ENCODE results near the gene NR2C2AP. TPM values are rescaled to one million over a fixed set of nuclear protein-coding genes. Genes with fewer than 3 reads are reported as not detected.
A peak's percentile ranks its signal among the peaks of the same experiment; 100 is the strongest.

Gene NR2C2AP
- 16.6 and 17.5 TPM in 2 replicates for total RNA-seq
- polyA plus RNA-seq, result 11.9 and 13.4 TPM in 2 replicates
- polyA plus RNA-seq (2011; cell fraction: cytosol; rRNA removed), result 15.6 and 18.1 TPM in 2 replicates
- polyA plus RNA-seq (2011; cell fraction: nucleus; rRNA removed), result 11.0 and 12.6 TPM in 2 replicates
- 12.9 and 13.6 TPM in 2 replicates for polyA plus RNA-seq (2012)
- 6.9 and 8.3 TPM in 2 replicates for polyA minus RNA-seq
- polyA minus RNA-seq (2011; cell fraction: cytosol; rRNA and poly(A)+ RNA removed), result 8.1 TPM
- polyA minus RNA-seq (2011; cell fraction: nucleus; rRNA and poly(A)+ RNA removed), result 2.5 and 2.8 TPM in 2 replicates
- percentile 62 among the genes with signal in this experiment for Bru-seq, nascent RNA
- percentile 74 among the genes with signal in this experiment for BruChase-seq, experiment 1, labeled RNA remaining after a 6-hour chase
- BruChase-seq, experiment 2, labeled RNA remaining after a 2-hour chase, result percentile 74 among the genes with signal in this experiment
- long read RNA-seq, transcript NR2C2AP-201 (5 exons, 1,293 nt), result major isoform, 15 of 36 reads
- long read RNA-seq, transcript NR2C2AP-207 (4 exons, 899 nt), result minor isoform, 6 of 36 reads
- long read RNA-seq, partial matches to known transcripts, result 3 of 36 reads
- long read RNA-seq, other reads (novel, unspliced or antisense), result 9 of 36 reads

GRCh38 chr19:19203012-19203856 is at the start of gene NR2C2AP:
NR2C2AP (minus strand) TSS chr19:19203414; CDS start chr19:19203060, 354 bp downstream.
- peak; percentile 98 for FAIRE-seq
- POLR2A ChIA-PET, result no interaction called here

More at GRCh38 chr19:19203012-19203856, at the start of gene NR2C2AP:
- TF ChIP-seq MYC (IDR thresholded peaks at IDR 0.05; ENCODE audit: low read depth, low read length), result peak; percentile 5
- TF ChIP-seq POLR2AphosphoS5 (IDR thresholded peaks at IDR 0.05; ENCODE audit: insufficient read depth, low read depth, low read length), result peak; percentile 76
- TF ChIP-seq MAX (IDR thresholded peaks at IDR 0.05; ENCODE audit: insufficient read depth, insufficient read length), result peak; percentile 34
- TF ChIP-seq EZH2 (IDR thresholded peaks at IDR 0.05; ENCODE audit: borderline replicate concordance, low read depth, low read length, severe bottlenecking), result no peak
- TF ChIP-seq POLR2A (IDR thresholded peaks at IDR 0.05; ENCODE audit: low read depth, low read length), result peak; percentile 70
- H4K20me1 ChIP-seq (replicated peaks; ENCODE audit: control insufficient read depth, extremely low read depth, insufficient read depth, low read length), result no peaks in the 10 kb centered on the region
- BruUV-seq (replicated peaks), result TSS peak; percentile 78
- H3K9me1 ChIP-seq (replicated peaks; ENCODE audit: control insufficient read depth, extremely low read depth, insufficient read depth, low read length), result no peaks in the 10 kb centered on the region
- H3K27ac ChIP-seq (ENCODE audit: insufficient read depth, low read depth, low read length), result peak within 1 kb of the TSS; percentile 19
- H3K36me3 ChIP-seq (ENCODE audit: control insufficient read depth in 2 of 2, extremely low read depth in 1 of 2, insufficient read depth in 2 of 2, low read length in 2 of 2), result peaks cover 7 to 13% of the 10 kb centered on the region in 2 experiments
- no peaks in the 10 kb centered on the region for H3K27me3 ChIP-seq (ENCODE audit: control insufficient read depth in 2 of 2, insufficient read depth in 2 of 2, low read length in 2 of 2)
- no peaks in the 10 kb centered on the region for H3K9me3 ChIP-seq (replicated peaks; ENCODE audit: control insufficient read depth, insufficient read depth, low read length)
- peak within 1 kb of the TSS; percentile 43 for H3K9ac ChIP-seq (replicated peaks; ENCODE audit: extremely low read depth, insufficient read depth, low read length)
- intact Hi-C loops (cut with micrococcal nuclease), result loop anchor here (1.0 kb wide), 1 partner anchor 11 kb away; the partner anchor contains the start of genes BORCS8 and RFXANK
- peaks cover 6% of the 10 kb centered on the region for H3K4me1 ChIP-seq (ENCODE audit: control insufficient read depth, extremely low read depth, insufficient read depth, low read length)
- CTCF ChIA-PET, result interaction anchor here (0.6 to 2.0 kb wide), 6 partner anchors 8 to 284 kb away, joined by 3 to 13 read pairs (median 4); partner anchors contain the start of genes BORCS8 and RFXANK
- peak within 1 kb of the TSS; percentile 80 for H3K4me2 ChIP-seq (ENCODE audit: insufficient read depth, low read length)
- peak within 1 kb of the TSS; percentile 33 to 59 (median 45) for H3K4me3 ChIP-seq (replicated peaks in 1 of 3; ENCODE audit: insufficient read depth in 1 of 3, low read depth in 1 of 3, low read length in 3 of 3)
- peak within 1 kb of the TSS; percentile 46 for H2AFZ ChIP-seq (ENCODE audit: low read depth, low read length)
- DNase-seq (ENCODE audit: low read depth, low spot score), result peak; percentile 91
- H3K79me2 ChIP-seq (ENCODE audit: control insufficient read depth, insufficient read depth, low read length), result peaks cover 12% of the 10 kb centered on the region
- dilution Hi-C loops (cut with MboI; ENCODE audit: extremely low pct_ligation_motif_present, low sequenced_read_pairs), result no loop called here
